ENCODE measurements around the gene HEBP2.

The HEBP2 gene

GRCh38 chr6:138371452-138371711, 32.6 kb upstream of the HEBP2 start:
- TF ChIP-seq, protein P1, sequence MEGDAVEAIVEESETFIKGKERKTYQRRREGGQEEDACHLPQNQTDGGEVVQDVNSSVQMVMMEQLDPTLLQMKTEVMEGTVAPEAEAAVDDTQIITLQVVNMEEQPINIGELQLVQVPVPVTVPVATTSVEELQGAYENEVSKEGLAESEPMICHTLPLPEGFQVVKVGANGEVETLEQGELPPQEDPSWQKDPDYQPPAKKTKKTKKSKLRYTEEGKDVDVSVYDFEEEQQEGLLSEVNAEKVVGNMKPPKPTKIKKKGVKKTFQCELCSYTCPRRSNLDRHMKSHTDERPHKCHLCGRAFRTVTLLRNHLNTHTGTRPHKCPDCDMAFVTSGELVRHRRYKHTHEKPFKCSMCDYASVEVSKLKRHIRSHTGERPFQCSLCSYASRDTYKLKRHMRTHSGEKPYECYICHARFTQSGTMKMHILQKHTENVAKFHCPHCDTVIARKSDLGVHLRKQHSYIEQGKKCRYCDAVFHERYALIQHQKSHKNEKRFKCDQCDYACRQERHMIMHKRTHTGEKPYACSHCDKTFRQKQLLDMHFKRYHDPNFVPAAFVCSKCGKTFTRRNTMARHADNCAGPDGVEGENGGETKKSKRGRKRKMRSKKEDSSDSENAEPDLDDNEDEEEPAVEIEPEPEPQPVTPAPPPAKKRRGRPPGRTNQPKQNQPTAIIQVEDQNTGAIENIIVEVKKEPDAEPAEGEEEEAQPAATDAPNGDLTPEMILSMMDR (IDR thresholded peaks at IDR 0.05; ENCODE audit: low read depth, low read length): no peak
- no peak for TF ChIP-seq EZH2phosphoT487 (IDR thresholded peaks at IDR 0.05; ENCODE audit: low read depth)
- no peak overlapping the region for H2AFZ ChIP-seq (ENCODE audit: low read depth, low read length)
- no peaks in the 10 kb centered on the region for H3K4me1 ChIP-seq (ENCODE audit: low read length)
- no peaks in the 10 kb centered on the region for H3K36me3 ChIP-seq (replicated peaks; ENCODE audit: low read depth, low read length)
- H3K79me2 ChIP-seq (ENCODE audit: low read length): no peaks in the 10 kb centered on the region
- H3K9ac ChIP-seq (ENCODE audit: low read length): no peak overlapping the region
- no peaks in the 10 kb centered on the region for H4K20me1 ChIP-seq (ENCODE audit: insufficient read depth, low read length)
- H3K4me3 ChIP-seq (ENCODE audit: low read length): no peak overlapping the region
- no peaks in the 10 kb centered on the region for H3K9me3 ChIP-seq (ENCODE audit: insufficient read depth, low read length)
- no peak overlapping the region for H3K27ac ChIP-seq (ENCODE audit: low read length)
- no peaks in the 10 kb centered on the region for H3K27me3 ChIP-seq (ENCODE audit: low read depth, low read length)
- H3K4me2 ChIP-seq (ENCODE audit: low read length): no peak overlapping the region

- H3K4me1 ChIP-seq (ENCODE audit: low read length): no peaks in the 10 kb centered on the region
- no peaks in the 10 kb centered on the region for H3K9me3 ChIP-seq (ENCODE audit: insufficient read depth, low read length)
- no peak overlapping the region for H3K4me2 ChIP-seq (ENCODE audit: low read length)
- TF ChIP-seq, protein P1 (IDR thresholded peaks at IDR 0.05; ENCODE audit: low read depth, low read length): no peak
- TF ChIP-seq EZH2phosphoT487 (IDR thresholded peaks at IDR 0.05; ENCODE audit: low read depth): no peak
- no peak overlapping the region for H3K27ac ChIP-seq (ENCODE audit: low read length)
- H3K9ac ChIP-seq (ENCODE audit: low read length): no peak overlapping the region
- H3K4me3 ChIP-seq (ENCODE audit: low read length): no peak overlapping the region
- H4K20me1 ChIP-seq (ENCODE audit: insufficient read depth, low read length): no peaks in the 10 kb centered on the region
- H3K36me3 ChIP-seq (replicated peaks; ENCODE audit: low read depth, low read length): no peaks in the 10 kb centered on the region
- no peak overlapping the region for H2AFZ ChIP-seq (ENCODE audit: low read depth, low read length)
- no peaks in the 10 kb centered on the region for H3K27me3 ChIP-seq (ENCODE audit: low read depth, low read length)
- H3K79me2 ChIP-seq (ENCODE audit: low read length): no peaks in the 10 kb centered on the region
Measured at GRCh38 chr6:138371720-138372119, 32.3 kb upstream of the HEBP2 start.

- Histone ChIP-seq H2AFZ (ENCODE audit: low read depth, low read length) (no peak overlapping the region), H3K4me1 (ENCODE audit: low read length) (no peaks in the 10 kb centered on the region), H3K4me2 (ENCODE audit: low read length) (no peak overlapping the region), H3K9me3 (ENCODE audit: insufficient read depth, low read length) (no peaks in the 10 kb centered on the region), H3K27ac (ENCODE audit: low read length) (no peak overlapping the region), H3K27me3 (ENCODE audit: low read depth, low read length) (no peaks in the 10 kb centered on the region), H3K9ac (ENCODE audit: low read length) (no peak overlapping the region), H3K79me2 (ENCODE audit: low read length) (no peaks in the 10 kb centered on the region), H4K20me1 (ENCODE audit: insufficient read depth, low read length) (no peaks in the 10 kb centered on the region), H3K4me3 (ENCODE audit: low read length) (no peak overlapping the region), H3K36me3 (replicated peaks; ENCODE audit: low read depth, low read length) (no peaks in the 10 kb centered on the region)
- TF ChIP-seq EZH2phosphoT487 (IDR thresholded peaks at IDR 0.05; ENCODE audit: low read depth): no peak
- TF ChIP-seq, protein P1 (IDR thresholded peaks at IDR 0.05; ENCODE audit: low read depth, low read length): no peak
Measured at GRCh38 chr6:138372711-138373463, 31.1 kb upstream of the HEBP2 start.

GRCh38 chr6:138374230-138374629, 29.8 kb upstream of the HEBP2 start:
- Histone ChIP-seq H3K9me3 (ENCODE audit: insufficient read depth, low read length) (no peaks in the 10 kb centered on the region), H3K36me3 (replicated peaks; ENCODE audit: low read depth, low read length) (no peaks in the 10 kb centered on the region), H3K4me2 (ENCODE audit: low read length) (no peak overlapping the region), H3K4me1 (ENCODE audit: low read length) (no peaks in the 10 kb centered on the region), H3K9ac (ENCODE audit: low read length) (no peak overlapping the region), H3K4me3 (ENCODE audit: low read length) (no peak overlapping the region), H3K79me2 (ENCODE audit: low read length) (no peaks in the 10 kb centered on the region), H3K27me3 (ENCODE audit: low read depth, low read length) (no peaks in the 10 kb centered on the region), H2AFZ (ENCODE audit: low read depth, low read length) (no peak overlapping the region), H3K27ac (ENCODE audit: low read length) (no peak overlapping the region), H4K20me1 (ENCODE audit: insufficient read depth, low read length) (no peaks in the 10 kb centered on the region)
- no peak for TF ChIP-seq EZH2phosphoT487 (IDR thresholded peaks at IDR 0.05; ENCODE audit: low read depth)
- TF ChIP-seq, protein P1 (IDR thresholded peaks at IDR 0.05; ENCODE audit: low read depth, low read length): no peak

All from OCI-LY3 (cell line).